COLO829 (cell line): Measurements from ENCODE around the gene TBC1D16.
A peak's percentile ranks its signal among the peaks of the same experiment; 100 is the strongest.
"Not testable (repeated sequence)": the region's sequence is repeated elsewhere in the genome, so short reads cannot be mapped to it uniquely, and the experiment has no call there.

Experiments used
- DNase-seq: peaks from one replicate; pipeline ENCODE4 v3.0.0; 2012; ENCODE audit warnings: low spot score

Gene TBC1D16

DNA sequence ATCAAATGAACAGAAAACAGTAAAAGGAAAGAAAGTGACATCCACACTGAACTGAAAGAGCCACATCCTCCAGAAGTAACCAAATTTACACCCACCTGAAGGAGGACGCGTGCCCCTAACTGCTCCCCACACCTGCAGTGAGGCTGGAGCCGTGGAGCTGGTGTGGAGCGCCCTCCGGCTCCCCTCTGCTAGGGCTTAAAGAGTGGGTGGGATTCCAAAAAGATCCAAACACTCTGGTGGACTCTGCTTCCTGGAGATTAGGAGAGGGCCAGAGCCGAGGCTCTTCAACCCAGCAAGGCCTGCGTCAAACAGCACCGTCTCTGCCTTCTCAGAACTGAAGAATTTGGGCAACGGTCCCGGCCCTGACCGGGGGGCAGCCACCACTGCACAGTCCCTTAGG lies 16.0 kb upstream of the TBC1D16 start:
- no peak for DNase-seq

DNA sequence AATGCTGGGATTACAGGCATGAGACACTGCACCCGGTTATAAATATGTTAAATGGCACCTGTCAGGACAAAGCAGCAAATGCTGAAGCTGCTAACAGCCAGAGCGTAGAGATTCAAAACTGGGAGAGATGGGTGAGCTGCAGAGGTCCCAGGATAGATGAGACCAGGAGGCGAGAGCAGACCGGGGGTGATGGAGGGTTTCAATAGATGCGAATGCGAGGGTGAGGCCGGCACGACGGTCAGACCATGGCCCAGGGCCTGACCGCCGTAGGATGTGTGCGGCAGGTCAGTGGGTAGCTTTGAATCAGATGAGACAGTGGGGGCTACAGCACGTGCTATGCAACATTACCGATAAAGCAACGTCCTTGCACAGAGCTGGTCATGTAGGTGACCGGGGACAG lies 15.0 kb upstream of the TBC1D16 start:
- no peak for DNase-seq

DNA sequence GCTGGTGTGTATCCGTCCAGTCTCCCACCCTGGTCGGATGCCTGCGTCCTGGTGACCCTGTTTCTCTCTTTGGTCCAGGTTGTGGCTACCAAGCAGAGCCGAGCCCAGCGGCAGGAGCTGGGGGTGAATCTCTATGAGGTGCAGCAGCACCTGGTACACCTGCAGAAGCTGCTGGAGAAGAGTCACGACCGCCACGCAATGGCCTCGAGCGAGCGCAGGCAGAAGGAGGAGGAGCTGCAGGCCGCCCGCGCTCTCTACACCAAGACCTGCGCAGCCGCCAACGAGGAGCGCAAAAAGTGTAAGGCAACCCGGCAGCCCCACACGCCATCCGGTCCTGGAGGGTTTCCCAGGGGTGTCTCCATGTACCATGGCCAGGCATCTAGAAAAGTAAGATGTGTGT lies 14.3 kb upstream of the TBC1D16 start:
- DNase-seq: no peak

DNA sequence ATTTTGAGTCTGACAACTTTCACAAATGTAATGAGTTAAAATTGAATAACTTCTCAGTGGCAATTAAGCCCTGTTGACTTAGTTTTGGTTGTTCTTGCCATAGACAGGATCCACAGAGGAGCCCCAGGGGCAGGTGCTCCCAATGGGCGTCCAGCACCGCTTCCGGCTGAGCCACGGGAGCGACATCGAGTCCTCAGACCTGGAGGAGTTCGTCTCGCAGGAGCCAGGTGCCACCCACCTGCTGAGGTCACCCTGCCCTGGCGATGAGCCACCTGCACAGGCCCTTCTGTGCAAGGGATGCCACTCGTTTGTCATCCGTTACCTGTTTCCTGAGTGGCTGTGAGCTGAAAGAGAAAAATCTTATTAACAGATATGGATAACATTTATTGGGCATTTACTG lies 11.5 kb upstream of the TBC1D16 start:
- no peak for DNase-seq

DNA sequence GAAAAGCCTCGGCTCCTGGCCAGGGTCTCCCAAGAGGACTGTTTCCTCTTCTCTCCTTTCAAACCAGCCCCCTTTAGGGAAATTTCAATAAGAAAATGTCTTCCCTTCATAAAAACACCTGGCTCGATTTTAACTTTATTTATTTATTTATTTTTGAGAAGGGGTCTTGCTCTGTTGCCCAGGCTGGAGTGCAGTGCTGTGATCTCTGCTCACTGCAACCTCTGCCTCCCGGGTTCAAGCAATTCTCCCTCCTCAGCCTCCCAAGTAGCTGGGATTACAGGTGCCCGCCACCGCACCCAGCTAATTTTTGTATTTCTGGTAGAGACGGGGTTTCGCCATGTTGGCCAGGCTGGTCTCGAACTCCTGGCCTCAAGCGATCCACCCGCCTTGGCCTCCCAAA lies 11.0 kb upstream of the TBC1D16 start:
- DNase-seq: not testable (repeated sequence)

DNA sequence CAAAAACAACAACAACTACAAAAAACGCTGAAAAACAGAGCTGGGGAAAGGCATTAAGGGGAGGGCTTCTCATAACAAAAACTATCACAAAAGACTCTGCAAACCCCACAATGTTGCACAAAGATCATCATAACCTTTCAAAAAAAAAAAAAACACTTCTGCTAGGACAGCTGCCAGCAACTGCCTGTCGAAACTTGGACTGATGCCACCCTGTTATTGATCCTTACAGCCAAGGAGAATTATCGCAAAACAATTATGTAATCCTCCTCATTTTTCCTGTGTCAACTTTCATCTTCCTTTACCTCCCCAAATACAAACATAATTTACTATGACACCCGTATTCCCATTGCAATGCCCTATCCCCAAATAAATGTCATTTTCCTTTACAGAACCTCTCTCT lies 10.0 kb upstream of the TBC1D16 start:
- DNase-seq: no peak

DNA sequence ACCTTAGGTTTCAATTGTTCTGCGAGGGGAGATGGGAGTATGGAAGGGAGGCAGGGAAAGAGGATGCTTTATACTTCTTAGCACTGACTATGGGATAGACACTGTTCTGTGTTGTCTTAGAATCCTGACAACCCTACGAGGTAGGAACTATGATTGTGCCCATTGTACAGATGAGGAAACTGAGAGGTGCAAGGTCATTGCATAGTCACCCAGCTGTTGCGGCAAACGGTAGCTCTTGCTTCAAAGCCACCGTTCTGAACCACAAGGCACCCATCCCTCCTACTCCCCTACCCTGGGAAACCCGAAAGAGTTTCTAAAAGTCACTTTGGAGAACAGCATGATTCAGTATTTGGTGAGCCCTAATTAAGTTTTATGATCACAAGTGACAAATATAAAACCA lies 8.3 kb upstream of the TBC1D16 start:
- no peak for DNase-seq

DNA sequence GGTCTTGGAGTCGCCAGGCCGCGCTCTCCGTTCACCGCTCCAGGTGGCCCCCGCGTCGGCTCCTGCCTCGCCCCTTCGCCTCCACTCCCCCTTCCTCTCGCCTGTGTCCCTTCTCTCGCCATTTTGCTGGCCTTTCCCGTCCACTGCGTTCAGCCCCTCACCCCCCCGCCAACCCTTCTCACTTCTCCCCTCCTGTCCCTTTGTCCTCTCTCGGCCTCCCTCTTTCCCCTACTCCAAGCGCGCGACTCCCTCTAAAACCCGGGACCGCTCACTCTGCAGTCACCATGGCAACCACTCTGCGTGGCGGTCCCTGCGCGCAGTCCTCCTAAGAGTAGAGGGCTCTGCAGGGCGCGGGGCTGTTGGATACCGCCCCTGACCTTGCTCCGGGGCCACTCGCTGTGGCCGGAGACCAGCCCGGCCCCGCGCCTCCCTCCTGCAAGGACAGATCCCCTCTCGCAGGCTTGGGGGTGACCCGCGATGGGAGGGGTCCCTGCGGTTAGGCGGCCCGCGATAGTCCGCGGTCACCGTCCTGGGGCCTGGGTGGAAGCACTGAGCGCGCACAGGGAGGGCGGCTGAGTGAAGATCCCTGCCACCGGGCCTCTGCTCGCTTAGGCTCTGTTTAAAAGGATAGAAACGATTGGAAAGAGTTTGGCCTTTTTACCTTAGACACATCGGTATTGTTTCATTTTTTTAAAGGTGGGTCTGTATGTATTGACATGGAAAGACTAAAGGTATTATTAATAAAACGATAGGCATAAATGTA lies 1.2 kb upstream of the TBC1D16 start:
- DNase-seq: peak; percentile 33

DNA sequence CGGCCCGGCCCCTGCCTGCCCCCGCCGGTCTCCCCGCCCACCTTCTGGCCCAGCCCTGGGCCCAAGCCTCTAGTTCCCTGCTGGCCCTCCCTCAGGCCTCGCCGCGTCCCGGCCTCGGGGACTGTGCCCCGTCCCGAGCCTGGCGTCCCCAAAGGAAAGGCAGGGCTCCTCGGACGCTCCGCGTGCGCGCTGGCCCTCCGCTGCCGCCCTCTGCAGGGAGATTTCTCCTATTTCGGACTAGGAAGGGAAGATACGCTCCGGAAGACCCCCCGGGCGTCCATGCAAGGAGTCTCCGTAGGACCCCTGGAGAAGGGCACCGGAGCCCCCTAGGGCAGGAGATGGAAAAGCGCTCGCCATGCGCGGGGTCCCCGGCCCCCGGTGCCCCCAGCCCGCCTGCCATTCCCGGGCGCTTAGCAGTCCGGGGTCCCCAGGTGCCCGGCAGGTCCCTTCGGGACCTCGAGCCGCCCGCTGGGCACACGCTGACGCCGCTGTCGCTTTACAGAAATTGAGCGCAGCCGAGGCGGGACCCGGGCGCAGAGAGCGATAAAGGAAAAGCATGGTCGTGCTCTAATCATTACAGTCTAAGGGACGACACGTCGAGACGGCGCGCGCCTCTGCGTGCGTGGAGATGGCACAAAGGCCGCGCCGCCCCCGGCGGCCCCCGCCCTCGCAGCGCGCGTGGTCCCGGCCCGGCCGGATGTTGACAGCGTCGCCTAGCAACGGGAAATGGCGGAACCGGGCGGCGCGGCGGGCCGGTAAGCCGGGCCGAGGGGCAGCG lies 454 bp upstream of the TBC1D16 start, which contains the start of gene CCDC40:
Gene CCDC40, plus strand, starts transcription at position 706 of the 778 bp plus-strand sequence. Its CDS starts 21 bp downstream, at position 727.
- peak; percentile 74 for DNase-seq

DNA sequence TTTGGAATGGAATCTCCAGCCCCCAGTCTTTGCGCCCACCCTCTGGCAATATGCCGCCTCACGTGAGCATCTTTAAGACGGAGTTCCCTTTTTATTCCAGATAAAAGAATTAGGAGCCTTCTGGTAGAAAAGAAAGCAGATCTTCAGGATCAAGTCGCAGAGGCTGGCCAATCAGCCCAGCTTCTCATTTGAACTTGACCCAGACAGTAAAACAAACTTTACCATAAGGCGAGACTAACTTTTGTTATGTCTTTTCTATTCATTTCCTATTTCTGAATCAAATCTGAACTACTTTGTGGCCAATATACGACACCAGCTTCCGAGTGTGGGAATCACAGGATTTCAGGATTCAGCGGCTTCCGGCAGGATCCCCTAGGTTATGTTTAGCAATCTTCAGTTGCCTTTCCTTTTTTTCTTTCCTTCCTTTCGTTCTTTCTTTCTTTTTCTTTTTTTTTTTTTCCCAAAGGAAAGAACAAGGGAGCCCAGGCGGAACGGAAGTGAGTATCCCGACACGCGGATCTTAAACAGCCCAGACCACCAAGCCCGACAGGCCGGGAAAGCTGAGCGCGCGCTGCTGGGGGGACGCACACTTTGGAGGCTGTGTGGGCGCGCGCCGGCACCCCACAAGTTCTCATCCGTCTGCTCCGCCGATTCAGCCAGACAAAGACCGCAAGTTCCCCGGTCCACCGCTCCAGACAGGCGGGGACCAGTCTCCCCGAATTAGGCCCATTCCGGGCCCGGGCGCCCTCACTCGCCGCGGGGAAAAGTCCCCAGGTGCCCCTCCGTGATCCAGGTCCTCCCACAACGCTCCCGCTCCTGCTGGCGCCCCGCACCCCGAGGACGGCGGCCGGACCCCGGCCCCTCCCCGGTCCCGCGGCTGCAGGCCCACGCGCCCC lies 633 bp downstream of the TBC1D16 start:
- DNase-seq: no peak

DNA sequence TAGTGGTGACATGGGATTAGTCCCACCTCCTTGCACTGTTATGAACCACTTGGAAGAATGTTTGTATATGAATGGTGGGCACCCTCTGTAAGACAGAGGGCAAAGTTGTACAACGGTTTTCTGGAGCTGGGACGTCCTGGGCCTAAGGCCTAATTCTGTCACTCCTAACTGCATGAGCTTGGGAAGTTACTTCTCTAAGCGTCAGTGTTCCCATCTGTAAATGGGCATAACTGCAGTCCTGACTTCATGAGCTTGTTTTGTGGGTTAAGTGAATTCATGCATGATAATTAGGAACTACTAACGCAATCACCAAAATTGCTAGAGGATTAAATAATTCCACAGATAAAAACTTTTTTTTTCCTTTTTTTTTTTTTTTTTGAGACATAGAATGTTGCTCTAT lies 1.8 kb downstream of the TBC1D16 start:
- no peak for DNase-seq

DNA sequence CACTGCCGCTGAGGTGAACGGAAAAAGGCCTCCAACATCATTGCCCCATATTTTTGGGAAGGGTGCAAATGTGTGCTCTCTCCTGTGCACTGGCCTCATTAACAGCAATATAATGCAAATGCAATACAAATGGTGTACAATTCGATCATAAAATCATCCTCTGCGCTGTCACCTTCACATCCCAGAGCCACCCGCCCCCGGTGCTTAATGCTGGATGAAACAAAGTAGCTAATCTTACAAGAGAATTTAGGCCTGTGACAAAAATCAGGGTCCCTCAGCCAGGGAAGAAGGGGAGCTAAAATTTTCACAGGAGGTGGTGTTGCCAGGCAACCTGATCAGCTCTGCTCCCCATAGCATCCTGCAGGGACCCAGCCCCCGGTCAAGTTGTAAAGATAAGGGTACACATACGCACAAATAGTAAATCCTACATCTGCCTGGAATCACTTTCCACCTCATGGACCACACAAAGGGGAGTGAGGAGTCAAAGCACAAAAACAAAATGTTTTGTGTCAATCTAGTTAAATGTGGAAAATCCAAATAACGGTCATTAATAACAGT lies 3.0 kb downstream of the TBC1D16 start:
- no peak for DNase-seq

DNA sequence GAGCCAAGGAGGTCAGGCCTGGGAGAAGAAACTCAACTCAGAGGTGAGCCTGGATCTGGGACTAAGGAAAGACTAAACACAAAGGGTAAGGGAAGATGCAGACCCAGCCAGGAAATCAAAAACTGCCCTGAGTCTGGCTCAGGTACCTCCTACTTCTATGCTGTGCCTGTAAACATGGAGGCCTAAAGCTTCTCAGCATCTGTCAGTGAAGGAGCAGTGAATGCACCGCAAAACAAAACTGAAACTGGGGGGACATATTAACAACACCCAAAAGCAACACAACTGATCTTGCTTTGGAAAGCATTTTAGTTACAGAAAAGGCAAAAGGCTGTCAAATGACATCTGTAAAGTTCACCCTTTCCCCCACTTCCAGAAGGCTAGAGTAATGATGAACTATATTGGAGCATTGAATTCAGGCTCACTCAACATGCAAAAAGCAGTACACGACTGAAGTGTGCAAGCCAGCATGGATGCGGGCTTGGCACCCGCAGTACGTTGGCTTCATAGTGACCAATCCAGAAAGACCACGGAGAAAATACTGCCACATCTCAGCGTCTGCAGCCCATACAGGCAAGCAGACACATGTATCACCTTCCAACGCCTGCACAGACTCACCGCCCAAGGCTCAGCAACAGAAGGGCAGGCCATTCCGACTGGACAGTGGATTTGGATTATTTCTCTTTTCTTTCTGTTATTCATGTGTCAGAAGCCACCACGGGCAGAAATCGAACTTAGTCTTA lies 3.8 kb downstream of the TBC1D16 start:
- no peak for DNase-seq

DNA sequence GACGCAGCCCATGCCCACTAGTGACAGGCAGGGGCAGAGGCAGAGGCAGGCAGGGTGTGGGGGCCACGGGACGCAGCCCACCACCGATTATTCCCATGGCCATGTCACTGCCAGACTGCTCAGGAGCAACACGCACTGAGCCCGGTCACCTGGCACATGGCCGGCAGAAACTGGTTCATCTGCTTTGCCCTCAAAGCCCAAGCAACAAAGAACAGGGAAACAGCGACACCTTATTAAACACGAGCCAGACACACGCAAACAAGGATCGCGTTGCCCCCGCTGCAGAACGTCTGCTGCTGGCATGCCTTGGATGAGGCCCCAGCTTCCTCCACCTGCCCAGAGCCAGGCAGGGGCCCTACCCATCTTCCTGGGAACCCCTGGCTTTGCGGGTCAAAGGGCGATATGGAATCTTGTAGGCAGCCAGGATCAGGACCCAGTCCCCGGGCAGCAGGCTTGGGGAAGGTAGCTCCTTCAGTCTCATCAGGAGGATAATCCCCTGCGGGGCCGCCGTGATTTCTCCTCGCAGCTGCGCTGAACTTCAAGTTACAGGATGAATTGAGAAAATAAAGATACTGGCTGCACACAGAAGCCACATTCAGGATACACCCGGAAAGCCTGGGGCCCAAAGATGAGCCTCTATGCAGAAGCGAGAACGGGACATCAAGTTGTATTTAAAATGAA lies 4.8 kb downstream of the TBC1D16 start:
- no peak for DNase-seq

DNA sequence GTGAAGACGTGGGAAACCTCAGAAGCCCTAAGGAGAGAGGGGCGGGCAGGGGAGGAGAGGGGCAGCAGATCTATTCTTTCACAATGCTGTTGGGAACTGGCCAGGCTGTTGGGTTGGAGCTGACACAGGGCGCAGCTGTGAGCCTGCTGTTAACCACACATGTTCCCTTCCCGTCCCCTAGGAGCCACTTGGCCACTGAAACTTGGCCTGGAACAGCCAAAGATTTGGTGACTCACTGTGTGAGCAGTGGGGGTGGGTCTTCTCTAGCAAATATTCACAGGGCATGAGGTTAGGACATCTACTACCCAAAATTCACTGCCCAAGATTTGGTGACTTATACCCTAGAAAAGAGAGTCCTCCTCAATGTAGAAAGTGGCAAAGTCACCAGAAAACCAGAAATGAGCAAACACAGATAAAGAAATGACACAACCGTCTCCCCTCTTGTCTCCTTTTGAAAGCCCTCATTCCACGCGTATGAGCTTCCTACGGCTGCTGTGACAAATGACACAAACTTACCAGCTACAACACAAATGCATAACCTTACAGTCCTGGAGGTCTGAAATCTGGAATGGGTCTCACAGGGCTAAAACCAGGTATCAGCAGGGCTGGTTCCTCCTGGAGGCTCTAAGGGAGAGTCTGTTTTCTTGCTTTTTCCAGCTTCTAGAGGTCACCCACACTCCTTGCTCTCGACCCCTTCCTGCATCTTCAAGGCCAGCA lies 6.3 kb downstream of the TBC1D16 start:
- no peak for DNase-seq

DNA sequence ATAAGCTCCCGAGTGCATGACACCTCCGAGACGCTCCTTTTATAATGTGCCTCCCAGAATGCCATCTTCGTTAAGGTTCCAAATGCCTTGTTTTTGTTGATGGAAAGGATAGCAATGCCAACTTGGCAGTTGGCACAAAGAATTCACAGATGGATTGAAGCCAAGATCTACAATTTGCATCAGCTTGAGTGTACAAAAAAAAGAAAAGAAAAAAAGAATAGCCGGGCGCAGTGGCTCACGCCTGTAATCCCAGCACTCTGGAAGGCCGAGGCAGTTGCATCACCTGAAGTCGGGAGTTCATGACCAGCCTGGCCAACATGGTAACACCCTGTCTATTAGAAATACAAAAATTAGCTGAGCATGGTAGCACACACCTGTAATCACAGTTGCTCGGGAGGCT lies 7.6 kb downstream of the TBC1D16 start:
- DNase-seq: no peak

DNA sequence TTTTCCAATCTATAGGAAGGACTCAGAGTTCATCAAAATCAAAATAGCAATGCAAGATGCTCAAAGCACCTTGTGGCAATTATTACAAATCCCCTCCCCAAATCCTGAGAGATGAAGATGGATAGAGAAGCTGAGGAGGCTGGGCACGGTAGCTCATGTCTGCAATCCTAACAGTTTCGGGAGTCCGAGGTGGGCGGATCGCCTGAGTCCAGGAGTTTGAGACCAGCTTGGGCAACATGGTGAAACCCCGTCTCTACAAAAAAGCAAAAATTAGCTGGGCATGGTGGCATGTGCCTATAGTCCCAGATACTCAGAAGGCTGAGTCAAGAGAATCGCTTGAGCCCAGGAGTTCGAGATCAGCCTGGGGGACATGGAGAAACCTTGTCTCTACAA lies 8.6 kb downstream of the TBC1D16 start:
- DNase-seq: no peak

DNA sequence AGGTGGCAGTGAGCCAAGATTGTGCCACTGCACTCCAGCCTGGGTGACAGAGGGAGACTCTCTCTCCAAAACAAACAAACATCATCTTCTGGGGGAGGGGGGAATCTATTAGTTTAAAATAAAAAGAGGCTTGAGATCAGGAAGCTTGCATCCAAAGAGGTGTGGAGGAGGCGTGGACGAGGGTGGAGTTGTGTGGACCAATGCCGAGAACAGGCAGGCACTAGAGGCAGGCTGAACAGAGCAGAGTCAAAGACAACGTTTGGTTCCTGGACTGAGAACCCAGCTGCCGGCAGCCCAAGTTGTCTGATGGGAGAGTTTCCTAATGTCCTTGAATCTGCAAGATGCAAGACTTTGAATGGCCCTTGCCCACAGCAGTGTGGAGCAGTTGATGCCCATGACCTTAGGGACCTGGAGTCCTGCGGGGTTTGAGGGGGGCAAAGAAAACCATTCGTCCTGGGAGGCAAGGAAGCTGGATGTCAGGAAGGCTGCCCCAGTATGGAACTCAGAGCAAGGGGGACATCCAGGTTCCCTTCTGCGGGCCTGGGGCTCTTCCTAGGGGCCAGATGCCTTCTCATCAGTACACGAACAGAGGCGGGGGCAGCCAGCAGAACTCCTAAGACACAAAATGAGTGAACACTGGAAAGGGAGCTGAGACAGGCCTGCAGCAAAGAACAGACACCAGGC lies 9.2 kb downstream of the TBC1D16 start:
- no peak for DNase-seq

DNA sequence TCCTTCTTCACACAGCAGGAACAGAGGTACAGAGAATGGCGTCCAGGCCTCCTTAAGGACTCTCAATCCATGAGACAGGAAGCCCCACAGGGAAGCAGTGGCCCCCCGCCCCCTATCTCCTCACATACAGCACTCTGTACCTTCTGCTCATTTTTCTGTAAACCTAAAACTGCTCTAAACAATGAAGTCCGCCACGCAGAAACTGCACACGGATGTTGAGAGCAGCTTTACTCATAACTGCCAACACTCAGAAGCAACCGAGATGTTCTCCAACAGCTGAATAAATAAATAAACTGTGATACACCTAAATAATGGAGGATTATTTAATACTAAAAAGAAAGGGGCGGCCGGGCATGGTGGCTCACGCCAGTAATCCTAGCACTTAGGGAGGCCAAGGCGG lies 9.9 kb downstream of the TBC1D16 start:
- DNase-seq: no peak

DNA sequence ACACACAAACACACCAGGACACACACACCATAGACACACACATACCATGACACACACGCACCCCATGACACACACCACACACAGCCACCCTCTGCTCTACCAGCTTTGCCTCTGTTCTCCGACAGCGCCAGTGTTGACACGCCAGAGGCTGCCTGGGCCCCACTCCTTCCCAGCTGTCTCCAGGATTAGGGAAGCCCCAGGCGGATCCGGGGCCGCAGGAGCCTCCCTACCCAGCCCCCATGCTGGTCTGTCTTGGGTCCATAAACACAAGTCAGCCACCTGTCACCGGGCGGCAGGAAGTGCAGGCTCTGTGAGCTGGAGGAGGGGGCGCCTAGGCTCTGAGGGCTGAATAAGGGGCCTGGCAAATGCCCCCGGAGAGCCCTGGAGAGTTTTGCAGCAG lies 10.5 kb downstream of the TBC1D16 start:
- DNase-seq: no peak
